GM23338 (cell line): ENCODE data around the gene VWA3B. TPM values are rescaled to one million over a fixed set of nuclear protein-coding genes. Genes with fewer than 3 reads are reported as not detected.

ENCODE experiments used
- ATAC-seq: fragments of 200-7000 bp; cut with Tn5 transposase; 3 replicates; pipeline ENCODE4 v1.9.1; 2020
- DNase-seq: peaks from one replicate; pipeline ENCODE4 v3.0.0-alpha.2; 2015; ENCODE audit warnings: low spot score
- H2AFZ ChIP-seq: fragments of 200-600 bp; sonication (generic); 2 replicates; pipeline ENCODE4 v1.8.0; 2016; ENCODE audit warnings: antibody characterized with exemption, mild to moderate bottlenecking, moderate library complexity
- H3F3A ChIP-seq: fragments of 200-600 bp; sonication (generic); replicated peaks from 2 replicates; pipeline ENCODE4 v1.8.0; 2017; ENCODE audit warnings: antibody characterized with exemption, mixed run types, low read depth
- H3K27ac ChIP-seq: fragments of 200-600 bp; sonication (generic); 2 replicates; pipeline ENCODE4 v1.6.1; 2016; ENCODE audit warnings: low read depth
- H3K27me3 ChIP-seq: fragments of 200-600 bp; sonication (generic); 2 replicates; pipeline ENCODE4 v1.8.0; 2016; ENCODE audit warnings: mild to moderate bottlenecking, mixed run types, moderate library complexity; ENCODE audit not compliant: insufficient read depth
- H3K36me3 ChIP-seq: fragments of 200-600 bp; sonication (generic); 2 replicates; pipeline ENCODE4 v1.8.0; 2016; ENCODE audit warnings: mild to moderate bottlenecking; ENCODE audit not compliant: insufficient read depth
- H3K4me1 ChIP-seq: fragments of 200-600 bp; sonication (generic); 2 replicates; pipeline ENCODE4 v1.8.0; 2016; ENCODE audit warnings: mild to moderate bottlenecking, moderate library complexity; ENCODE audit not compliant: insufficient read depth
- H3K4me2 ChIP-seq: fragments of 200-600 bp; sonication (generic); 2 replicates; pipeline ENCODE4 v1.7.1; 2017; ENCODE audit warnings: mixed run types
- H3K4me3 ChIP-seq: fragments of 200-600 bp; sonication (generic); 2 replicates; pipeline ENCODE4 v1.6.1; 2016; ENCODE audit warnings: mixed run types
- H3K79me2 ChIP-seq: fragments of 200-600 bp; sonication (generic); replicated peaks from 2 replicates; pipeline ENCODE4 v1.8.0; 2017; ENCODE audit warnings: mild to moderate bottlenecking; ENCODE audit not compliant: insufficient read depth
- H3K9me2 ChIP-seq: fragments of 200-600 bp; sonication (generic); 2 replicates; pipeline ENCODE4 v1.8.0; 2017; ENCODE audit not compliant: insufficient read depth
- H4K20me1 ChIP-seq: fragments of 200-600 bp; sonication (generic); replicated peaks from 2 replicates; pipeline ENCODE4 v1.8.0; 2017; ENCODE audit warnings: mild to moderate bottlenecking; ENCODE audit not compliant: insufficient read depth
- H3K27ac Mint-ChIP-seq: 2 replicates; pipeline ENCODE4 v1.8.0; 2020; ENCODE audit warnings: inconsistent platforms, mild to moderate bottlenecking, moderate library complexity, mixed read lengths
- H3K27me3 Mint-ChIP-seq: 3 replicates; pipeline ENCODE4 v1.8.0; 2022; ENCODE audit warnings: low read depth, mild to moderate bottlenecking, moderate library complexity, mixed read lengths, inconsistent platforms; ENCODE audit not compliant: insufficient read depth, poor library complexity
- H3K36me3 Mint-ChIP-seq: 3 replicates; pipeline ENCODE4 v1.8.0; 2021; ENCODE audit warnings: low read depth, mild to moderate bottlenecking, inconsistent platforms, moderate library complexity, mixed read lengths
- H3K4me1 Mint-ChIP-seq: 3 replicates; pipeline ENCODE4 v1.8.0; 2020; ENCODE audit warnings: mild to moderate bottlenecking, inconsistent platforms, mixed read lengths
- H3K4me3 Mint-ChIP-seq: 3 replicates; pipeline ENCODE4 v1.8.0; 2021; ENCODE audit warnings: moderate library complexity, mild to moderate bottlenecking, inconsistent platforms, mixed read lengths
- H3K9me3 Mint-ChIP-seq: 3 replicates; pipeline ENCODE4 v1.8.0; 2020; ENCODE audit warnings: moderate library complexity, mild to moderate bottlenecking, inconsistent platforms, mixed read lengths
- CREB1 ChIP-seq: fragments of 250-450 bp; sonication (Bioruptor Pico); IDR thresholded peaks from 2 replicates; pipeline ENCODE4 v1.5.0; 2020; ENCODE audit warnings: low read depth, mild to moderate bottlenecking, moderate library complexity
- EZH2 ChIP-seq: fragments of 200-600 bp; sonication (generic); IDR thresholded peaks from one replicate; pipeline ENCODE4 v1.8.0; 2017; ENCODE audit warnings: antibody characterized with exemption, mild to moderate bottlenecking, low read depth; ENCODE audit not compliant: unreplicated experiment
- EZH2phosphoT487 ChIP-seq: fragments of 200-600 bp; sonication (generic); IDR thresholded peaks from one replicate; pipeline ENCODE4 v1.8.1; 2018; ENCODE audit warnings: antibody characterized with exemption; ENCODE audit not compliant: unreplicated experiment
- JUNB ChIP-seq: IDR thresholded peaks from one replicate; pipeline ENCODE4 v1.6.1; 2016; ENCODE audit warnings: antibody characterized with exemption; ENCODE audit not compliant: unreplicated experiment
- NANOG ChIP-seq: IDR thresholded peaks from 2 replicates; pipeline ENCODE4 v1.6.1; 2016; ENCODE audit warnings: antibody characterized with exemption, borderline replicate concordance
- POLR2AphosphoS5 ChIP-seq: IDR thresholded peaks from 2 replicates; pipeline ENCODE4 v1.6.1; 2016; ENCODE audit warnings: antibody characterized with exemption, low read depth
- STAT1 ChIP-seq: IDR thresholded peaks from one replicate; pipeline ENCODE4 v1.6.1; 2016; ENCODE audit warnings: antibody characterized with exemption; ENCODE audit not compliant: unreplicated experiment
- ZNF114 ChIP-seq: fragments of 250-450 bp; sonication (Bioruptor Pico); IDR thresholded peaks from 2 replicates; pipeline ENCODE4 v1.5.0; 2020; ENCODE audit warnings: mild to moderate bottlenecking, moderate library complexity
- ZNF331 ChIP-seq: fragments of 250-450 bp; sonication (Bioruptor Pico); IDR thresholded peaks from 2 replicates; pipeline ENCODE4 v1.5.0; 2020; ENCODE audit warnings: low read depth, mild to moderate bottlenecking, moderate library complexity
- polyA plus RNA-seq: library from polyadenylated mRNA; unstranded; fragments of >200 nt; fragmentation: Nextera tagmentation; extraction: Ambion mirVana; gene quantifications from 2 replicates; pipeline ENCODE4 v1.2.1, GENCODE V29; 2016
- total RNA-seq: library from RNA; depleted of rRNA; stranded (reverse); fragments of >200 nt; shearing (Covaris generic); gene quantifications from 2 replicates; pipeline ENCODE4 v1.2.3, GENCODE V29; 2014
- TF ChIP-seq, protein P1 (sequence below): fragments of 250-450 bp; sonication (Bioruptor Pico); IDR thresholded peaks from 2 replicates; pipeline ENCODE4 v1.5.0; 2020; ENCODE audit warnings: mild to moderate bottlenecking, moderate library complexity
- TF ChIP-seq, protein P2 (sequence below): IDR thresholded peaks from 2 replicates; pipeline ENCODE4 v1.6.1; 2016; ENCODE audit warnings: antibody characterized with exemption
- TF ChIP-seq, protein P3 (sequence below), 2 experiments: fragments of 200-600 bp in 1 of 2; sonication (generic) in 1 of 2; conservative IDR thresholded peaks; 2 replicates each; pipeline versions ENCODE4 v1.5.1 to v1.6.1; 2016 to 2017; ENCODE audit warnings: antibody characterized with exemption in 2 of 2, low read depth in 2 of 2, mild to moderate bottlenecking in 2 of 2, moderate library complexity in 1 of 2
- TF ChIP-seq, protein P4 (sequence below): IDR thresholded peaks from one replicate; pipeline ENCODE4 v1.6.1; 2018; ENCODE audit warnings: antibody characterized with exemption; ENCODE audit not compliant: unreplicated experiment

VWA3B gene
- total and polyA plus RNA-seq, 2 experiments from 2014 or later = not detected

DNA sequence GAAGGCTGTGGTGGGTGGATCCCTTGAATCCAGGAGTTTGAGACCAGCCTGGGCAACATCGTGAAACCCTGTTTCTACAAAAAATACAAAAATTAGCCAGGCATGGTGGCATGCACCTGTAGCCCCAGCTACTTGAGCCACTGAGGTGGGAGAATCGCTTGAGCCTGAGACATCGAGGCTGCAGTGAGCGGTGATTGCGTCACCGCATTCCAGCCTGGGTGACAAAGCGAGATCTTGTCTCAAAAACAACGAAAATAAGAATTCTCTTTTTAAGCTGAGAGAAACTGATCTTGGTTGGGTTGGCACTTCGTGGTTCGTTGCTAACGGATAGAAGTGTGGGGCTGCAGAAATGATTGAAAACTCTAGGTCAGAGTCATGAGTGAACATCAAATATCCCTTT lies 150.0 kb downstream of the VWA3B start:
- Histone ChIP-seq H3K4me1 (no peaks in the 10 kb centered on the region), H3K4me3 (no peak overlapping the region), H2AFZ (peak overlapping the region; percentile 92), H3F3A (no peaks in the 10 kb centered on the region), H4K20me1 (no peaks in the 10 kb centered on the region), H3K9me2 (peaks cover 6% of the 10 kb centered on the region; the same call in 1 of the 2 replicates), H3K27ac (no peak overlapping the region), H3K4me2 (no peak overlapping the region), H3K36me3 (no peaks in the 10 kb centered on the region), H3K79me2 (no peaks in the 10 kb centered on the region), H3K27me3 (no peaks in the 10 kb centered on the region)
- Mint-ChIP-seq H3K4me1 (peaks cover 2% of the 10 kb centered on the region; the same call in 1 of the 3 replicates), H3K27ac (no peak overlapping the region), H3K36me3 (no peaks in the 10 kb centered on the region), H3K27me3 (peaks cover 4% of the 10 kb centered on the region), H3K9me3 (no peaks in the 10 kb centered on the region; the same call in 2 of the 3 replicates), H3K4me3 (no peak overlapping the region)
- TF ChIP-seq, protein P1, sequence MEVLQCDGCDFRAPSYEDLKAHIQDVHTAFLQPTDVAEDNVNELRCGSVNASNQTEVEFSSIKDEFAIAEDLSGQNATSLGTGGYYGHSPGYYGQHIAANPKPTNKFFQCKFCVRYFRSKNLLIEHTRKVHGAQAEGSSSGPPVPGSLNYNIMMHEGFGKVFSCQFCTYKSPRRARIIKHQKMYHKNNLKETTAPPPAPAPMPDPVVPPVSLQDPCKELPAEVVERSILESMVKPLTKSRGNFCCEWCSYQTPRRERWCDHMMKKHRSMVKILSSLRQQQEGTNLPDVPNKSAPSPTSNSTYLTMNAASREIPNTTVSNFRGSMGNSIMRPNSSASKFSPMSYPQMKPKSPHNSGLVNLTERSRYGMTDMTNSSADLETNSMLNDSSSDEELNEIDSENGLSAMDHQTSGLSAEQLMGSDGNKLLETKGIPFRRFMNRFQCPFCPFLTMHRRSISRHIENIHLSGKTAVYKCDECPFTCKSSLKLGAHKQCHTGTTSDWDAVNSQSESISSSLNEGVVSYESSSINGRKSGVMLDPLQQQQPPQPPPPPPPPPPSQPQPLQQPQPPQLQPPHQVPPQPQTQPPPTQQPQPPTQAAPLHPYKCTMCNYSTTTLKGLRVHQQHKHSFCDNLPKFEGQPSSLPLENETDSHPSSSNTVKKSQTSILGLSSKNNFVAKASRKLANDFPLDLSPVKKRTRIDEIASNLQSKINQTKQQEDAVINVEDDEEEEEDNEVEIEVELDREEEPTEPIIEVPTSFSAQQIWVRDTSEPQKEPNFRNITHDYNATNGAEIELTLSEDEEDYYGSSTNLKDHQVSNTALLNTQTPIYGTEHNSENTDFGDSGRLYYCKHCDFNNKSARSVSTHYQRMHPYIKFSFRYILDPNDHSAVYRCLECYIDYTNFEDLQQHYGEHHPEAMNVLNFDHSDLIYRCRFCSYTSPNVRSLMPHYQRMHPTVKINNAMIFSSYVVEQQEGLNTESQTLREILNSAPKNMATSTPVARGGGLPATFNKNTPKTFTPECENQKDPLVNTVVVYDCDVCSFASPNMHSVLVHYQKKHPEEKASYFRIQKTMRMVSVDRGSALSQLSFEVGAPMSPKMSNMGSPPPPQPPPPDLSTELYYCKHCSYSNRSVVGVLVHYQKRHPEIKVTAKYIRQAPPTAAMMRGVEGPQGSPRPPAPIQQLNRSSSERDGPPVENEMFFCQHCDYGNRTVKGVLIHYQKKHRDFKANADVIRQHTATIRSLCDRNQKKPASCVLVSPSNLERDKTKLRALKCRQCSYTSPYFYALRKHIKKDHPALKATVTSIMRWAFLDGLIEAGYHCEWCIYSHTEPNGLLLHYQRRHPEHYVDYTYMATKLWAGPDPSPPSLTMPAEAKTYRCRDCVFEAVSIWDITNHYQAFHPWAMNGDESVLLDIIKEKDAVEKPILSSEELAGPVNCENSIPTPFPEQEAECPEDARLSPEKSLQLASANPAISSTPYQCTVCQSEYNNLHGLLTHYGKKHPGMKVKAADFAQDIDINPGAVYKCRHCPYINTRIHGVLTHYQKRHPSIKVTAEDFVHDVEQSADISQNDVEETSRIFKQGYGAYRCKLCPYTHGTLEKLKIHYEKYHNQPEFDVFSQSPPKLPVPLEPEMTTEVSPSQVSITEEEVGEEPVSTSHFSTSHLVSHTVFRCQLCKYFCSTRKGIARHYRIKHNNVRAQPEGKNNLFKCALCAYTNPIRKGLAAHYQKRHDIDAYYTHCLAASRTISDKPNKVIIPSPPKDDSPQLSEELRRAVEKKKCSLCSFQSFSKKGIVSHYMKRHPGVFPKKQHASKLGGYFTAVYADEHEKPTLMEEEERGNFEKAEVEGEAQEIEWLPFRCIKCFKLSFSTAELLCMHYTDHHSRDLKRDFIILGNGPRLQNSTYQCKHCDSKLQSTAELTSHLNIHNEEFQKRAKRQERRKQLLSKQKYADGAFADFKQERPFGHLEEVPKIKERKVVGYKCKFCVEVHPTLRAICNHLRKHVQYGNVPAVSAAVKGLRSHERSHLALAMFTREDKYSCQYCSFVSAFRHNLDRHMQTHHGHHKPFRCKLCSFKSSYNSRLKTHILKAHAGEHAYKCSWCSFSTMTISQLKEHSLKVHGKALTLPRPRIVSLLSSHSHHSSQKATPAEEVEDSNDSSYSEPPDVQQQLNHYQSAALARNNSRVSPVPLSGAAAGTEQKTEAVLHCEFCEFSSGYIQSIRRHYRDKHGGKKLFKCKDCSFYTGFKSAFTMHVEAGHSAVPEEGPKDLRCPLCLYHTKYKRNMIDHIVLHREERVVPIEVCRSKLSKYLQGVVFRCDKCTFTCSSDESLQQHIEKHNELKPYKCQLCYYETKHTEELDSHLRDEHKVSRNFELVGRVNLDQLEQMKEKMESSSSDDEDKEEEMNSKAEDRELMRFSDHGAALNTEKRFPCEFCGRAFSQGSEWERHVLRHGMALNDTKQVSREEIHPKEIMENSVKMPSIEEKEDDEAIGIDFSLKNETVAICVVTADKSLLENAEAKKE (CRISPR knock-in tag) = no peak
- TF ChIP-seq, protein P2, sequence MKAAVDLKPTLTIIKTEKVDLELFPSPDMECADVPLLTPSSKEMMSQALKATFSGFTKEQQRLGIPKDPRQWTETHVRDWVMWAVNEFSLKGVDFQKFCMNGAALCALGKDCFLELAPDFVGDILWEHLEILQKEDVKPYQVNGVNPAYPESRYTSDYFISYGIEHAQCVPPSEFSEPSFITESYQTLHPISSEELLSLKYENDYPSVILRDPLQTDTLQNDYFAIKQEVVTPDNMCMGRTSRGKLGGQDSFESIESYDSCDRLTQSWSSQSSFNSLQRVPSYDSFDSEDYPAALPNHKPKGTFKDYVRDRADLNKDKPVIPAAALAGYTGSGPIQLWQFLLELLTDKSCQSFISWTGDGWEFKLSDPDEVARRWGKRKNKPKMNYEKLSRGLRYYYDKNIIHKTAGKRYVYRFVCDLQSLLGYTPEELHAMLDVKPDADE = no peak
- TF ChIP-seq, protein P3, sequence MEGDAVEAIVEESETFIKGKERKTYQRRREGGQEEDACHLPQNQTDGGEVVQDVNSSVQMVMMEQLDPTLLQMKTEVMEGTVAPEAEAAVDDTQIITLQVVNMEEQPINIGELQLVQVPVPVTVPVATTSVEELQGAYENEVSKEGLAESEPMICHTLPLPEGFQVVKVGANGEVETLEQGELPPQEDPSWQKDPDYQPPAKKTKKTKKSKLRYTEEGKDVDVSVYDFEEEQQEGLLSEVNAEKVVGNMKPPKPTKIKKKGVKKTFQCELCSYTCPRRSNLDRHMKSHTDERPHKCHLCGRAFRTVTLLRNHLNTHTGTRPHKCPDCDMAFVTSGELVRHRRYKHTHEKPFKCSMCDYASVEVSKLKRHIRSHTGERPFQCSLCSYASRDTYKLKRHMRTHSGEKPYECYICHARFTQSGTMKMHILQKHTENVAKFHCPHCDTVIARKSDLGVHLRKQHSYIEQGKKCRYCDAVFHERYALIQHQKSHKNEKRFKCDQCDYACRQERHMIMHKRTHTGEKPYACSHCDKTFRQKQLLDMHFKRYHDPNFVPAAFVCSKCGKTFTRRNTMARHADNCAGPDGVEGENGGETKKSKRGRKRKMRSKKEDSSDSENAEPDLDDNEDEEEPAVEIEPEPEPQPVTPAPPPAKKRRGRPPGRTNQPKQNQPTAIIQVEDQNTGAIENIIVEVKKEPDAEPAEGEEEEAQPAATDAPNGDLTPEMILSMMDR (conservative IDR thresholded peaks at IDR 0.05; ENCODE audit: low read depth in 2 of 2) = no peak
- TF ChIP-seq POLR2AphosphoS5 (no peak), STAT1 (no peak), EZH2phosphoT487 (no peak), ZNF331 (CRISPR knock-in tag) (no peak), ZNF114 (CRISPR knock-in tag) (no peak), NANOG (no peak), JUNB (no peak), EZH2 (no peak), CREB1 (CRISPR knock-in tag) (no peak)
- TF ChIP-seq, protein P4, sequence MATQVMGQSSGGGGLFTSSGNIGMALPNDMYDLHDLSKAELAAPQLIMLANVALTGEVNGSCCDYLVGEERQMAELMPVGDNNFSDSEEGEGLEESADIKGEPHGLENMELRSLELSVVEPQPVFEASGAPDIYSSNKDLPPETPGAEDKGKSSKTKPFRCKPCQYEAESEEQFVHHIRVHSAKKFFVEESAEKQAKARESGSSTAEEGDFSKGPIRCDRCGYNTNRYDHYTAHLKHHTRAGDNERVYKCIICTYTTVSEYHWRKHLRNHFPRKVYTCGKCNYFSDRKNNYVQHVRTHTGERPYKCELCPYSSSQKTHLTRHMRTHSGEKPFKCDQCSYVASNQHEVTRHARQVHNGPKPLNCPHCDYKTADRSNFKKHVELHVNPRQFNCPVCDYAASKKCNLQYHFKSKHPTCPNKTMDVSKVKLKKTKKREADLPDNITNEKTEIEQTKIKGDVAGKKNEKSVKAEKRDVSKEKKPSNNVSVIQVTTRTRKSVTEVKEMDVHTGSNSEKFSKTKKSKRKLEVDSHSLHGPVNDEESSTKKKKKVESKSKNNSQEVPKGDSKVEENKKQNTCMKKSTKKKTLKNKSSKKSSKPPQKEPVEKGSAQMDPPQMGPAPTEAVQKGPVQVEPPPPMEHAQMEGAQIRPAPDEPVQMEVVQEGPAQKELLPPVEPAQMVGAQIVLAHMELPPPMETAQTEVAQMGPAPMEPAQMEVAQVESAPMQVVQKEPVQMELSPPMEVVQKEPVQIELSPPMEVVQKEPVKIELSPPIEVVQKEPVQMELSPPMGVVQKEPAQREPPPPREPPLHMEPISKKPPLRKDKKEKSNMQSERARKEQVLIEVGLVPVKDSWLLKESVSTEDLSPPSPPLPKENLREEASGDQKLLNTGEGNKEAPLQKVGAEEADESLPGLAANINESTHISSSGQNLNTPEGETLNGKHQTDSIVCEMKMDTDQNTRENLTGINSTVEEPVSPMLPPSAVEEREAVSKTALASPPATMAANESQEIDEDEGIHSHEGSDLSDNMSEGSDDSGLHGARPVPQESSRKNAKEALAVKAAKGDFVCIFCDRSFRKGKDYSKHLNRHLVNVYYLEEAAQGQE = no peak
- DNase-seq = peak; percentile 5
- no peak for ATAC-seq
